ENCODE data around the gene MYL10. TPM values are rescaled to one million over a fixed set of nuclear protein-coding genes. Genes with fewer than 3 reads are reported as not detected.

Gene MYL10
- total RNA-seq, 1 donor from 2014 or later, result not detected

DNA sequence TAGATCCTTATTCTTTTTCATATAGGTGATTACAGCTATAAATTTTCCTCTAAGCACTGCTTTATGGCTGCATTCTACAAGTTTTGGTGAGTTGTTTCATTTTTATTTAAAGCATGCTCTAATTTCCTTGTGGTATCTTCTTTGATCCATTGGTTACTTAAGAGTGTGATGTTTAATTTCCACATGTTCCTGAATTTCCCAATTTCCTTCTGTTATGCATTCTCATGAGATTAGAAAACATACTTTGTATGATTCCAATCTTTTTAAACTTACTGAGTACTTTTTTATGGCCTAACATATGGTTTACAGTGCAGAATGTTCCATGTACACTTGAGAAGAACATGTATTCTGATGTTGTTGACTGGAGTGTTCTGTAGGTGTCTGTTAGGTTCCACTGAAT, 53.4 kb downstream of the MYL10 start:
- Mint-ChIP-seq H3K9me3 (ENCODE audit: unreplicated experiment) (peaks cover 16% of the 10 kb centered on the region), H3K27me3 (ENCODE audit: unreplicated experiment) (peaks cover 29% of the 10 kb centered on the region)
- no peak for DNase-seq (ENCODE audit: extremely low spot score, unreplicated experiment)

DNA sequence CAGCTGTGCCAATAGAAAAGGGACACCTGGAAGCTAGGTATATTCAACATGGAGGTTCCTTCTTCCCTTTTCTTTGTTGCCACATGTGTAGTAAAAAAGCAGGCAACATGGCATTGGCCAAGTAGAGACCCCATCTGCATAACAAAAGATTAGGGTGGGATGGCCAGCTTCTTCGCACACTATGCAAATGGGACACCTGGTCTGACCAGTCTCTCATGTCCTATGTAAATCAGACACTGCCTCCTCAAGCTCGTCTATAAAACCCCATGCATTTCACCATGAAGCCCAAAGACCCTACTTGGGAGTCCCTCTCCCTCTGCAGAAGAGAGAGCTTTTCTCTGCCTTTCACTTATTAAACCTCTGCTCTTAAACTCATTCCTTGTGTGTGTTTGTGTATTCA, 53.9 kb downstream of the MYL10 start:
- H3K36me3 Mint-ChIP-seq (ENCODE audit: unreplicated experiment), result no peaks in the 10 kb centered on the region
- H3K27me3 Mint-ChIP-seq (ENCODE audit: unreplicated experiment), result peaks cover 31% of the 10 kb centered on the region
- TF ChIP-seq, protein P1, sequence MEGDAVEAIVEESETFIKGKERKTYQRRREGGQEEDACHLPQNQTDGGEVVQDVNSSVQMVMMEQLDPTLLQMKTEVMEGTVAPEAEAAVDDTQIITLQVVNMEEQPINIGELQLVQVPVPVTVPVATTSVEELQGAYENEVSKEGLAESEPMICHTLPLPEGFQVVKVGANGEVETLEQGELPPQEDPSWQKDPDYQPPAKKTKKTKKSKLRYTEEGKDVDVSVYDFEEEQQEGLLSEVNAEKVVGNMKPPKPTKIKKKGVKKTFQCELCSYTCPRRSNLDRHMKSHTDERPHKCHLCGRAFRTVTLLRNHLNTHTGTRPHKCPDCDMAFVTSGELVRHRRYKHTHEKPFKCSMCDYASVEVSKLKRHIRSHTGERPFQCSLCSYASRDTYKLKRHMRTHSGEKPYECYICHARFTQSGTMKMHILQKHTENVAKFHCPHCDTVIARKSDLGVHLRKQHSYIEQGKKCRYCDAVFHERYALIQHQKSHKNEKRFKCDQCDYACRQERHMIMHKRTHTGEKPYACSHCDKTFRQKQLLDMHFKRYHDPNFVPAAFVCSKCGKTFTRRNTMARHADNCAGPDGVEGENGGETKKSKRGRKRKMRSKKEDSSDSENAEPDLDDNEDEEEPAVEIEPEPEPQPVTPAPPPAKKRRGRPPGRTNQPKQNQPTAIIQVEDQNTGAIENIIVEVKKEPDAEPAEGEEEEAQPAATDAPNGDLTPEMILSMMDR (IDR thresholded peaks at IDR 0.05), result no peak
- no peak for DNase-seq (ENCODE audit: extremely low spot score, unreplicated experiment)
- no peak overlapping the region for H3K27ac Mint-ChIP-seq (ENCODE audit: unreplicated experiment)
- peaks cover 1% of the 10 kb centered on the region for H3K4me1 Mint-ChIP-seq (ENCODE audit: unreplicated experiment)
- no peak overlapping the region for H3K4me3 Mint-ChIP-seq (ENCODE audit: unreplicated experiment)
- H3K9me3 Mint-ChIP-seq (ENCODE audit: unreplicated experiment), result peaks cover 18% of the 10 kb centered on the region

More for the DNA sequence above, 53.4 kb downstream of the MYL10 start:
- TF ChIP-seq, protein P1 (IDR thresholded peaks at IDR 0.05), result no peak
- Mint-ChIP-seq H3K27ac (ENCODE audit: unreplicated experiment) (no peak overlapping the region), H3K4me1 (ENCODE audit: unreplicated experiment) (peaks cover 1% of the 10 kb centered on the region), H3K36me3 (ENCODE audit: unreplicated experiment) (no peaks in the 10 kb centered on the region), H3K4me3 (ENCODE audit: unreplicated experiment) (no peak overlapping the region)

DNA sequence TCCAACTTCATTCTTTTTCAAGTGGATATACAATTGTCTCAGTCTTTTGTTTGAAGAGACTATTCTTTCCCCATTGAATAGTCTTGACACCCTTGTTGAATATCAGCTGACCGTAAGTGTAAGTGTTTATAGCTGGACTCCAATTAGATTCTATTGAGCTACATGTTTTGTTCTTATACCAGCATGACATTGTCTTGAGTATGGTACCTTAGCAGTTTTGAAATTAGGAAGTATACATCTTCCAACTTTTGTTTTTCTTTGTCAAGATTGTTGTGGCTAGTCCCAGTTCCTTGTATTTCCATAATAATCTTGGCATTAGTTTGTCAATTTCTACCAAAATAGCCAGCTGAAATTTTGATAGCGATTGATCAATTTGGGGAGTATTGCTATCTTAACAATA, 56.9 kb downstream of the MYL10 start:
- no peak overlapping the region for H3K27ac Mint-ChIP-seq (ENCODE audit: unreplicated experiment)
- peaks cover 28% of the 10 kb centered on the region for H3K9me3 Mint-ChIP-seq (ENCODE audit: unreplicated experiment)
- H3K27me3 Mint-ChIP-seq (ENCODE audit: unreplicated experiment), result peaks cover 44% of the 10 kb centered on the region
- DNase-seq (ENCODE audit: extremely low spot score, unreplicated experiment), result no peak
- peaks cover 3% of the 10 kb centered on the region for H3K36me3 Mint-ChIP-seq (ENCODE audit: unreplicated experiment)
- no peaks in the 10 kb centered on the region for H3K4me1 Mint-ChIP-seq (ENCODE audit: unreplicated experiment)
- no peak overlapping the region for H3K4me3 Mint-ChIP-seq (ENCODE audit: unreplicated experiment)
- TF ChIP-seq, protein P1 (IDR thresholded peaks at IDR 0.05), result no peak

DNA sequence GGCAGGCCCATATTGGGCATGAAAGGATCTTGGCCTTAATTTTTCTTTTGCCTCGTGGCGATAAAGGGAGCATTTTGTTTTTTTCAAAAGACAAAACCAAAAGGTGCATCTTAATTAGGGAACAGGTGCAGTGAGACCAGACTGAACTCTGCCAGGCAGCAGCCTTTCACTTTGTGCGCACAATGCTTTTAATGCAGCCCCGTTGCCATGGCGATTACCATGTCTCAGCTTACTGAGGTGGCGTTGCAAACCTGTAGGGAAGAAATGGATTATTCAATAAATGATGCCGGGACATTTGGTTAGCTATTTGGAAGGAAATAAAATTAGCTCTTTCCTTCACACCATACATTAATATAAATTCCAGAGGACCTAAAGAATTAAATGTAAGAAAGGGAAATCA, 61.9 kb downstream of the MYL10 start:
- no peak overlapping the region for H3K4me3 Mint-ChIP-seq (ENCODE audit: unreplicated experiment)
- H3K4me1 Mint-ChIP-seq (ENCODE audit: unreplicated experiment), result peaks cover 2% of the 10 kb centered on the region
- H3K9me3 Mint-ChIP-seq (ENCODE audit: unreplicated experiment), result peaks cover 20% of the 10 kb centered on the region
- peaks cover 3% of the 10 kb centered on the region for H3K36me3 Mint-ChIP-seq (ENCODE audit: unreplicated experiment)
- no peak overlapping the region for H3K27ac Mint-ChIP-seq (ENCODE audit: unreplicated experiment)
- DNase-seq (ENCODE audit: extremely low spot score, unreplicated experiment), result no peak
- H3K27me3 Mint-ChIP-seq (ENCODE audit: unreplicated experiment), result peaks cover 37% of the 10 kb centered on the region
- TF ChIP-seq, protein P1 (IDR thresholded peaks at IDR 0.05), result no peak

DNA sequence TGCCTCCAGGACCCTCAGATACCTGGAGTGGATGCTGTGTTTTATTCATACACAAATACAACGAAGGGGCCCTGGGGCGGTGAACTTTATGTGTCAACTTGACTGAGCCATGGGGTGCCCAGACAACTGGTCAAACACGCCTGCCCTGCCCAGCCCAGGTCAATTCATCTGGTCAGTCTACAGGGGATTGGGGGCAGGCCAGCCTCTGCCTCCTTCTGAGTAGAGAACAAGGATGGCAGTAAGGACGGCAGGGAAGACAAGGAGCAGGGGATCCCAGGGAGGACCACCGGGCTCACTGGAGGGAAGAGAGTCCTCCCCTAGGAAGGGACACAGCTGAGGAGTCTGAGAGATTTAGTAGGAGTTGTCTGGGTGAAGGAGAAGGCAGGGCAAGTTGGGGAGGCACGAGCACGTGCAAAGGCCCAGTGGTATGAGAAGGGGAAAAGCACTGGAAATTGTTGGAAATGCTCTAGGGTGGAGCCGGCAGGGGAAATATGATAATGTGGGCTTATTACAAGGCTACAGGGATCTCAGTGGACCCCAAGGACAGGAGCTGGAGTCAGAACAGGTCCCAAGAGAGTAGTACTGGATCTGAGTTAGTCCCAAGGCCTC, 63.4 kb downstream of the MYL10 start:
- no peak for DNase-seq (ENCODE audit: extremely low spot score, unreplicated experiment)
- Mint-ChIP-seq H3K4me3 (ENCODE audit: unreplicated experiment) (no peak overlapping the region), H3K4me1 (ENCODE audit: unreplicated experiment) (peaks cover 2% of the 10 kb centered on the region), H3K27ac (ENCODE audit: unreplicated experiment) (no peak overlapping the region), H3K9me3 (ENCODE audit: unreplicated experiment) (peaks cover 12% of the 10 kb centered on the region), H3K36me3 (ENCODE audit: unreplicated experiment) (peaks cover 3% of the 10 kb centered on the region), H3K27me3 (ENCODE audit: unreplicated experiment) (peaks cover 24% of the 10 kb centered on the region)
- TF ChIP-seq, protein P1 (IDR thresholded peaks at IDR 0.05), result no peak
